HG02571 (cell line): ENCODE measurements around the gene LDLRAP1.
"Not testable (repeated sequence)": the region's sequence is repeated elsewhere in the genome, so short reads cannot be mapped to it uniquely, and the experiment has no call there.

ENCODE experiments used
- ATAC-seq: cut with Tn5 transposase; IDR thresholded peaks from one replicate; pipeline ENCODE4 v1.9.1; 2021; ENCODE audit warnings: mild to moderate bottlenecking, moderate library complexity; ENCODE audit not compliant: unreplicated experiment

Gene LDLRAP1

GRCh38 chr1:25572708-25573590 lies 29.5 kb downstream of the LDLRAP1 start:
- no peak for ATAC-seq

- ATAC-seq = no peak
Measured at GRCh38 chr1:25573591-25573930, 30.2 kb downstream of the LDLRAP1 start.

DNA sequence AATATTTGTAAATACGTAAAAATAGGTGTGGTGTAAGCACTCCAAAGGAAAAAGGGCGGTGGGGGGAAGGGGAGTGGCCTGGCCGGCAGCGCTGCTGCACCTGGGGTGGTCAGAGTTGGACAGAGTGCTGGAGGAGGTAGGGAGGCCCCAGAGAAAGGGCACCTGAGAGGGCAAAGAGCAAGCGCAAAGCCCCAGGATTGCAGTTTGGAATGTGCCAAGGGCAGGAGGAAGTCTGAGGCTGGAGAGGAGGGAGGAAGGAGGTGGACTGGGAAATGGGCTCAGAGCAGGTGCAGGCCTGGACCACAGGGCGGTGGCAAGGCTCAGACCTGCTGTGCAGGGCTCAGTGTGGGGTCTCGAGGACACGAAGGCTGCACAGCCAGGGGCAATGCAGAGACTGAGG lies 30.6 kb downstream of the LDLRAP1 start:
- no peak for ATAC-seq

DNA sequence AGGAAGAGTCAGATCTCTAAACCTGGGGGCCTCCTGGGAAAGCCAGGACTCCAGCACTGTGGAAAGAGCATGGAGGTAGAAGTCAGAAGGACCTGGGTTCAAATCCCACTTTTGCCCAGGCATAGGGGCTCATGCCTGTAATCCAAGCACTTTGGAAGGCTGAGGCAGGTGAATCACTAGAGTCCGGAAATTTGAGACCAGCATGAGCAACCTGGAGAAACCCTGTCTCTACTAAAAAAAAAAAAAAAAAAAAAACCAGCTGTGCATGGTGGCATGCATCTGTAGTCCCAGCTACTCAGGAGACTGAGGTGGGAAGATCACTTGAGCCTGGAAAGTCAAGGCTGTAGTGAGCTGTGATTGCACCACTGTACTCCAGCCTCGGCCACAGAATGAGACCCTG lies 31.8 kb downstream of the LDLRAP1 start:
- ATAC-seq = no peak

- ATAC-seq = no peak
Measured at GRCh38 chr1:25576459-25577133, 33.2 kb downstream of the LDLRAP1 start.

DNA sequence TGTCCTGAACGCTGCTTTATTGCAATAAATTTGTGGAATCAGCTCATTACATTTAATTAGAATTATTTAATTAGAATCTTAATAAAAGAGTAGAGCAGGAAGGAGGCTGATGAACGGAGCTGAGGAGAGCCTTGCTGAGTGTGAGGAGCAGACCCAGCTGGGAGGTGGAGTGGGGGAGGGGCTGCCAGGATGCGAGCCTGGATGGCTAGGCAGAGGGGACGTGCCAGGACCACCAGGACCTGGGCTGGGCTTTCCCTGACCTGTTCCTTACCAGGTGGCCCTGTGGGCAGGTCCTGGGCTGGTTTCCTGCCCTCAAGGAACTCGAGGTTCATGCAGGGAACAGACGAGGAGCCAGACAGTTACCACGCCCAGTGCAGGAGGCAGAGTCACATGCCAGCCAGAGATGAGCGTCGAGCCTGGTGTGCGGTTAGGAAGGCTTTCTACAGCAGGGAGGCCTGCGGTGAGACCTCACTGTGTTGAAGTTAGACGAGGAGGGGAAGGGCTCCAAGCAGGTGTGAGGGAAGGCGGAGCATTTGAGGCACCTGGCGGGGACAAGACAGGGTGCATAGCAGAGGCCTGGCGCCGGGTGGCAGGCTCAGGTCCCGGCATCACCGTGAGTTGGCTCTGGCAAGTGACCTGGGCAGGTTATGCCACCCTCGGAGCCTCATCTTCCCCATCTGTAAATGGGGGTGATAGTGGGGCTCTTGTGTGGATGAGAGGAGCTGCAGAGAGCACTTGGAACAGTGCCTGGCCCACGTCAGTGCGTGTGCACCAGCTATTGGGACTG lies 33.9 kb downstream of the LDLRAP1 start:
- no peak for ATAC-seq

DNA sequence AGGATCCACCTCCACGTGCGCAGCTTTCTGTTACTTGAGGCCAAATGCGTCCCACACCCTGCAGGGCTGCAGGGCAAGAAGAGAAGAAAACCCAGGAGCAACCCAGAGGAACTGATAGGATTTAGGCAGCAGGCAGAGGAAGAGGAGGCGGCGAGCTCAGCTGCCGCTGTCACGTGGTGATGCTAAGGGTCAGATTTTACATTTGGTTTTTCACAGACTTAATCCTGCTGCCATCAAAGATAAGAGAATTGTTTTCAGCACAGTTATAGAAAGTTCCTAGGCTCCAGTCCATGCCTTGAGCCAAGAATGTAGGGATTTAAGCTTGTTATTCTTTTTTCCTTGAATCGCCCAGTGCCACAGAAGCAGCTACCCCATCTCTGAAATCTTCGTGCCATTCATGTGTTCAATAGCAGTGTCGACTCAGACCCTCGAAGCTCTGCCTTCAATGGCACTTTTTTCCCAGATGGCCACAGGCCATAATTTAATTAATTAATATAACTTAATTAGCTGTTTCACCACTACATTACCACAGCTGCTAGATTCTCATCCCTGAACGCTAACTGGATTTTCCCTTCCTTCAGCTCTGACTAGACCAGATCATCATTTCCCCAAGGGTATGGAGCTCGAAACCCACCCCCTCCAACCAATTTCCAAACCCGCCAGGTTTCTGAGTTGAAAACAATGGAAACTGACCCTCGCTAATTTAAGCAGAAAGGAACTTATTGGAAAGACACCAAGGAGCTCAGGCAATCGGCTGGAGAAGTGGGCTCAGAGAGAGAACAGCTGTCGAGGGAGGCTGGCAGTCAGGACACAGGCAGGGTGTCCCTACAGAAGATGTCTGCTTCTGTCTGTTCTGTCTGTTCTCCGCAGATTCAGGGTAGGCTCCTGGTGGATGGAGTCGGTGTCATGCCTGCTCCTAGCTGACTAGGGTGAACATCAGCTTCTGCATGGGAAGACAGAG lies 36.2 kb downstream of the LDLRAP1 start:
- ATAC-seq = no peak

GRCh38 chr1:25580927-25581326 lies 37.5 kb downstream of the LDLRAP1 start:
- ATAC-seq = no peak

DNA sequence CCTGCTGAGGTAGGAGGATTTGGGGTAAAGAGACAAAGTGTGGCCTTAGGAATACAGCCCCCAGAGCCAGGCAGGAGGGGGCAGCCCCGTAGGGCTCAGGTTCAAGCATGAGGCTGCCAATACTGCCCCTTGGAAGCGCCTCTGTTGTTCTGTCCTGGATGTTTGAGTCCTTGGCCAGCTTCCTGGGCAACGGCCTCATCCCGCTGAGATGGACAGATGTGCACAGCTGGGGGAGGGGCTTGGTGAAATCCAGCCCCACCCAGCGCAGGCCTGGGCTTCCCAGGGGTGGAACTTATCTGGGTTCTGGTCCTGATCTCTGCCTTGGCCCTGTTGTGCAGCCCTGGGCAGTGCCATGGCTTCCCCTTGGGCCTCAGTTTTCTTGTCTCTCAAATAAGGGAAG lies 38.4 kb downstream of the LDLRAP1 start:
- ATAC-seq = no peak

GRCh38 chr1:25583519-25584370 lies 40.3 kb downstream of the LDLRAP1 start:
- no peak for ATAC-seq

DNA sequence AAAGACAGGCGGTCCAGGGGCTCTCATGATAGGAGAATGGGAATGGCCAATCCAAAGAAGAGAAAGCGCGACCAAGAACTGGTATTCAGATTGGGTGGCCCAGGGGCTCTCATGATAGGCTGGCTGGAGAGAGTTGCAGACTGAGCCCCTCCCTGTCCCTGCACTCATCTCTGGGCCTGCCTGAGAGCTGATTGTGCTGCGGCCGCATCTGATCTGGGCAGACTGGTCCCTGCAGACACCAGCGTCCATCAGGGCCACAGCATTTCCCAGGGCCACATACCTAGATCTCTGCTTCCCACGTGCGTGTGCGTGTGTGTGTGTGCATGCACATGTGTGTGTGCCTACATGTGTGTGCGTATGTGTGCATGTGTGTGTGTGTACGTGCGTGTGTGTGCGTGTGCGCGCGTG lies 42.8 kb downstream of the LDLRAP1 start:
- ATAC-seq = no peak

- ATAC-seq = no peak
Measured at GRCh38 chr1:25587290-25587689, 43.9 kb downstream of the LDLRAP1 start.

- ATAC-seq = not testable (repeated sequence)
Measured at GRCh38 chr1:25588224-25588623, 44.8 kb downstream of the LDLRAP1 start.

GRCh38 chr1:25588786-25589185 lies 45.4 kb downstream of the LDLRAP1 start:
- ATAC-seq = not testable (repeated sequence)

GRCh38 chr1:25590096-25590824 lies 46.9 kb downstream of the LDLRAP1 start:
- ATAC-seq = no peak

DNA sequence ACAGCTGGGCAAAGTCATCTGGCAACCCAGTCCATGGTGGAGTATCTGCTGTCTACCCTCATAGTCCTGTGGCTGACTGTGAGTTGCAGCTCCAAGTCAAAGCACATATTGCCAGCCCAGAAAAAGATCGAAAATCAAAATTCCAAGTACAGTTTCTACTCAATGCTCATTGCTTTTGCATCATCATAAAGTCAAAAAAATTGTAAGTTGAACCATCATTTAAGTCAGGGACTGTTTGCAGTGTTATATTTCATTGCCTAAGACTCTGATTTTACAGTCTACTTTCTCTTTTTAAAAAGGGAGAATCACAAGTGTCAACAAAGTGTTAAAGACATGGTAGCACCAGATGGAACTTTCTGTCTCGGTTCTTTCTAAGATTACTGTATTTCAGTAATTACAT lies 50.5 kb downstream of the LDLRAP1 start:
- ATAC-seq = no peak

DNA sequence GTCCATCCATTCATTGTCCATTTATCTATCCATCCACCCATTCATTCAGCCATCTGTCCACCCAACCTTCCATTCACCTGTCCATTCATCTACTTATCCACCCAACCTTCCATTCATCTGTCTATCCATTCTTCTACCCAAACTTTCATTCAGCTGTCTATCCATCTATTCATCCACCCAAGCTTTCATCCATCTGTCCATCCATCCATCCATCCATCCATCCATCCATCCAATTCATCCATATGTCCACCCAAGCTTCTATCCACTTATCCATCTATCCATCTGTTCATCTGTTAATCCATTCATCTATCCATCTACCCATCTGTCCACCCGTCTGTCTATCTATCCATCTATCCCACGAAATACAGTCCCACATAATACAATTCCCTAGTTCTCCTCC lies 51.6 kb downstream of the LDLRAP1 start:
- no peak for ATAC-seq

GRCh38 chr1:25596641-25597040 lies 53.2 kb downstream of the LDLRAP1 start:
- ATAC-seq = not testable (repeated sequence)

- no peak for ATAC-seq
Measured at GRCh38 chr1:25598879-25599278, 55.5 kb downstream of the LDLRAP1 start.
